Activated T-cell treated with anti-CD3 and anti-CD28 coated beads, Interleukin-2, amount 50 U/mL, for 72 hours (primary cell): ENCODE data around the gene EEF1AKMT2. TPM values are rescaled to one million over a fixed set of nuclear protein-coding genes. Genes with fewer than 3 reads are reported as not detected.
"Not testable (repeated sequence)": the region's sequence is repeated elsewhere in the genome, so short reads cannot be mapped to it uniquely, and the experiment has no call there.

Source experiments
- ATAC-seq, 2 donors: fragments of 150-1000 bp; cut with Tn5 transposase; replicated peaks in 1 of 2; 2 replicates each; pipeline ENCODE4 v1.10.0; 2021; ENCODE audit warnings: moderate library complexity in 2 of 2, mild to moderate bottlenecking in 1 of 2
- DNase-seq, 2 donors: peaks; one replicate each; pipeline ENCODE4 v3.0.0; 2021 to 2022; ENCODE audit warnings: mixed read lengths in 1 of 2
- H3K27ac Mint-ChIP-seq: one replicate; pipeline ENCODE4 v1.8.0; 2022; ENCODE audit warnings: mild to moderate bottlenecking, moderate library complexity, mixed read lengths
- H3K27me3 Mint-ChIP-seq: one replicate; pipeline ENCODE4 v1.8.0; 2022; ENCODE audit warnings: low read depth, mixed read lengths
- H3K36me3 Mint-ChIP-seq, 2 donors: one replicate each; pipeline ENCODE4 v1.8.0; 2022; ENCODE audit warnings: mixed read lengths in 2 of 2, mild to moderate bottlenecking in 1 of 2; ENCODE audit not compliant: insufficient read depth in 2 of 2
- H3K4me1 Mint-ChIP-seq: one replicate; pipeline ENCODE4 v1.8.0; 2022; ENCODE audit warnings: low read depth, mixed read lengths
- H3K4me3 Mint-ChIP-seq, 2 donors: one replicate each; pipeline ENCODE4 v1.8.0; 2022; ENCODE audit warnings: mild to moderate bottlenecking in 2 of 2, mixed read lengths in 2 of 2, moderate library complexity in 2 of 2
- H3K9me3 Mint-ChIP-seq, 2 donors: one replicate each; pipeline ENCODE4 v1.8.0; 2022; ENCODE audit warnings: mixed read lengths in 2 of 2
- total RNA-seq, 2 donors: library from RNA; stranded (reverse); gene quantifications; one replicate each; pipeline ENCODE4 v1.2.3, GENCODE V29; 2022

The EEF1AKMT2 gene
- total RNA-seq = 10 to 100 TPM; 25.4 to 29.4 TPM

DNA sequence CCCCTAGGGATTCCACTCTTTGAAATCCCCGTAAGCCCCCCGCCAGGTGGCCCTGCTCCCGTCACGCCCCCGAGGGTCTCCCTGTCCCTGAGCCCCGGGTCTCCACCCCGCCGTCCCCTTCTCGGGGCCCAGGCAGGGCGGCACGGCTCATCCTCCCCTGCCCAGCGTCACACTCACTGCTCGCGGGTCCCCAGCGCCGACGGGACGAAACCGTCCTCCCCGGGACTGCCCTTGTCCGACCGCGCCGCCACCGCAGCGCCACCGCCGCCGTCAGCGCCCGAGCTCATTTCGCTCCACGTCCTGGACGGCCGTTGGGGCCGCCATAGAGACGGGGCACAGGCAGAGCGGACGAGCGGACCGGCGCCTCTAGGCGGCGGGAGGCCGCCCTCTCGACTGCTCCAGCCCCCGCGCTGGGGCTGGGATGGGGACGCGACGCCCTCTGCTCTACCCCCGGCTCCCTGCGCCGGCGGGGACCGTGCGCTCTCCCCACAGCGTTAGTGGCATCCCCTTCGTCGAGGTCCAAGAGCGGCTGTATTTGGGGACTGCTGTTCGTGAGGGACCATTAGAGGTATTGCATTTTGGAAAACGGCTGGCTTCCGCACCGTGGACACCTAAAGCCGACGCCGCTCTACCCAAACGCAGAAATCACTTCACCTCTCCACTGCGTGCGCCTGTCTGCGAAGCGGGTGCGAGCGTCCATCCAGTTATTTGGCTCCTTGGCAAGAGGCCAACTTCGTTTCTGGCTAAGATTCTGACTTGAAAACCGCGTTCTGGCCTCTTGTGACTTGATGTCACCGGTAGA lies at the start of gene EEF1AKMT2:
Gene EEF1AKMT2 (minus strand): TSS at position 341 of the 802 bp plus-strand sequence. CDS start 54 bp downstream, at position 287.
- Mint-ChIP-seq H3K4me3 (peak within 1 kb of the TSS; percentile 90 to 100), H3K36me3 (peaks cover 6 to 17% of the 10 kb centered on the region in 2 donors), H3K27ac (peak within 1 kb of the TSS; percentile 96), H3K9me3 (no peaks in the 10 kb centered on the region), H3K4me1 (peaks cover 29% of the 10 kb centered on the region), H3K27me3 (no peaks in the 10 kb centered on the region)
- ATAC-seq (peak; percentile 98 to 99), DNase-seq (peak; percentile 90 to 91)

DNA sequence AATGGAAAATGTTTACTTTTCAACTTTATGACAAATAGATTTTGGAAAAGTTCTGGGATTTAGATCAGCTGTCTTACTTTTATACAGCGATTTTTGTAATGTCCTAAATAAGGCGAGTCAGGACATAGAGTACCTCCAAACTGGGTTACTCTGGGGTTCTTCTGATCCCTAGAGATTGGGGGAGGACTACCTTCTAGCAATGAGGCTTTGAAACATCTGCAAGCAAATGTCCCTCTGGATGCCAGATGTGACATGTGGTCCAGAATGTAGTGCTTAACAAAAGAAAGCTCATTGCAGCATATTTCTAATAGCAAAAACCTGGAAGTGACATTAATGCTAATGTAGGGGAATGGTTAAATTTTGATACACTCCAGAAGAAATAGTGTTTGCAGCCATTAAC lies 46.0 kb upstream of the EEF1AKMT2 start:
- H3K9me3 Mint-ChIP-seq = no peaks in the 10 kb centered on the region

DNA sequence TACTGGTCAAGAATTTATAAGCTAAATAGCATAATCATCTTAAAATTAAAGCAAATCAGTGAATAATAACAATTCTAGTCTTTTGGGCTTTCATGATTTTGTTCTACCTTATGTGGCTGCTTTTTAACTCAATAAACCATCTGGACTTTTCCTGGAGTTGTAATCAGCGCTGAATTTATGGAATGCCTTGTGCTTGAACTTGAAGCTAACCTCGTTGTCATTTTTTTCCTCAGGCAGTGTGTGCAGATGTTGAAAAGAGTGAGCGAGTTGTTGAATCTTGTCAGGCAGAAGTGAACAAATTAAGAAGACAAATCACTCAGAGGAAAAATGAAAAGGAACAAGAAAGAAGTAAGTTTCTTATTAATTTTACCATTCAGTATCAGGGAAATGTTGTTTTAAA lies 39.4 kb upstream of the EEF1AKMT2 start:
- DNase-seq = no peak
- no peaks in the 10 kb centered on the region for H3K27me3 Mint-ChIP-seq
- H3K4me1 Mint-ChIP-seq = no peaks in the 10 kb centered on the region
- H3K27ac Mint-ChIP-seq = peak overlapping the region; percentile 1
- no peak overlapping the region for H3K4me3 Mint-ChIP-seq
- ATAC-seq = no peak
- H3K9me3 Mint-ChIP-seq = no peaks in the 10 kb centered on the region
- H3K36me3 Mint-ChIP-seq = peaks cover 3 to 10% of the 10 kb centered on the region in 2 donors

More for the DNA sequence above, 46.0 kb upstream of the EEF1AKMT2 start:
- H3K27me3 Mint-ChIP-seq = no peaks in the 10 kb centered on the region
- DNase-seq = no peak
- ATAC-seq = no peak
- no peaks in the 10 kb centered on the region for H3K4me1 Mint-ChIP-seq
- no peak overlapping the region for H3K27ac Mint-ChIP-seq
- H3K36me3 Mint-ChIP-seq = peaks cover 0 to 5% of the 10 kb centered on the region in 2 donors
- H3K4me3 Mint-ChIP-seq = no peak overlapping the region

DNA sequence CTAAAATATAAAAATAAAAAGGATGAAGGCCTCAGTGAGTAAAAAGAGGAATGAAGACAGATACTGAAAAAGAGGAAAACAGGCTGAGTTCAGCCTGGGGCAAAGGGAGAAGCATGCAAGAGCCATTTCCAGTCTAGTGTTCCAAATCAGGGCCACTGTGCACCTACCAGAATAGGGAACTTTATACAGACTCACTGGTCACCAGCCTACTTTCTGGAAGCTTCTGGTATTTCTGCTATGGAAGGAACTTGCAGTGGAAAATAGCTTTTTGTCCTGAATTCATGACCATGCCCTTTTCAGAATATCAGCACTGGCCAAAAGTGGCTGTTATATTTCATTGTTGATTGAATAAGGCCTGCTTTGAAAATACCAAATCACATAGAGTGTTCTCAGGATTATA lies 38.8 kb upstream of the EEF1AKMT2 start:
- ATAC-seq = no peak
- Mint-ChIP-seq H3K36me3 (peaks cover 3 to 10% of the 10 kb centered on the region in 2 donors), H3K4me3 (no peak overlapping the region), H3K9me3 (no peaks in the 10 kb centered on the region), H3K4me1 (no peaks in the 10 kb centered on the region), H3K27ac (peak overlapping the region; percentile 64), H3K27me3 (no peaks in the 10 kb centered on the region)
- no peak for DNase-seq

DNA sequence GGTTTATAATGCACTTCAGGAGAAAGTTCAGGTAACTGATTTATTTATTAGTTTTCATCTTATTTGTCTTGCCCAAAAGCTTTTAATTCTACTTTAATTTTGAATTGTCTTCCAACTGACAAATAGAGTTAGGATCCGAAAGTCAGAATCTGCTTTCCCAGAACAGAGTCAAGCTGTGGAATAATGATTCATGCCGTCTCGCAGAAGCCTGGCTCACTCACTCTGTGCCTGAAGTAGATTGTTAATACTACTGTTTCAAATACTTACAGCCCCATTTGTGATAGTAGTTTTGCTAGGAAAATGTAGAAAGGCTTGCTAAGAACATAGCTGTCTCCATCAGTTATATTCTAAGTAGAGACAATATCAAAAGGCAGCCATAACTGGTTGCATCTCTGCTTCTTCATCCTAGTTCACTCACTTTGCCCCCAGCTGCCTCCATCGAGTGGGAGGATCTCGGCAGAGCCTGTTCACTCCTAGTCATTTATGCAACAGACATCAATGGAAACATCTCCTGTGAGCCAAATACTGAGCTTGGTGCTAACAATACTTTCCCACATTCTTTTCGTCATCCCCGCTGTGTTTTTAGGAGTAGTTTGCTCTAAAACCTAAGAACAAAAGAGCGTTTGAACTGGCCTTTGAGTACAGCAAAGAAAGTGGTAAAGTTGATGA lies 37.9 kb upstream of the EEF1AKMT2 start:
- no peak overlapping the region for H3K4me3 Mint-ChIP-seq
- H3K36me3 Mint-ChIP-seq = peaks cover 3 to 10% of the 10 kb centered on the region in 2 donors
- H3K9me3 Mint-ChIP-seq = no peaks in the 10 kb centered on the region
- ATAC-seq (no peak), DNase-seq (no peak)
- peak overlapping the region; percentile 33 for H3K27ac Mint-ChIP-seq
- no peaks in the 10 kb centered on the region for H3K4me1 Mint-ChIP-seq
- no peaks in the 10 kb centered on the region for H3K27me3 Mint-ChIP-seq

DNA sequence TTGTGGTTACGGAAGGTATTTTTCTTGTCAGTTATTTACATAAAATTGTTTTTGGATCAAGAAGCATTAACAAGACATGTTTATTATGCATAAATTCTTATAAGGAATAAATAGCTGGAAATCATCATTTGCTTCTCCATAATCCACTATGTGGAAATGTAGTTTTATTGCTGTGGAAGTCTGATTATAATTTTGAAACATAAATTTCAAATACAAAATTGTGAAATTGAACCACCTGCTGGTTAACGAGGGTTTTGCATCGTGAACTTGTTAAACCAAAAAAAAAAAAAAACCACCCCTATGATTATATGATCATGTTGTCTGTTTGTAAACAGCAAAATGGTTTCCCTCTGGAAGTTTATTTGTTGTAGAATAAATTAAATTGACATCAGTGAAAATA lies 35.8 kb upstream of the EEF1AKMT2 start:
- no peak for ATAC-seq
- Mint-ChIP-seq H3K4me3 (no peak overlapping the region), H3K27me3 (no peaks in the 10 kb centered on the region), H3K27ac (no peak overlapping the region), H3K4me1 (no peaks in the 10 kb centered on the region), H3K36me3 (peaks cover 3 to 10% of the 10 kb centered on the region in 2 donors), H3K9me3 (no peaks in the 10 kb centered on the region)
- DNase-seq = peak in 1 of 2 donors; percentile 6

DNA sequence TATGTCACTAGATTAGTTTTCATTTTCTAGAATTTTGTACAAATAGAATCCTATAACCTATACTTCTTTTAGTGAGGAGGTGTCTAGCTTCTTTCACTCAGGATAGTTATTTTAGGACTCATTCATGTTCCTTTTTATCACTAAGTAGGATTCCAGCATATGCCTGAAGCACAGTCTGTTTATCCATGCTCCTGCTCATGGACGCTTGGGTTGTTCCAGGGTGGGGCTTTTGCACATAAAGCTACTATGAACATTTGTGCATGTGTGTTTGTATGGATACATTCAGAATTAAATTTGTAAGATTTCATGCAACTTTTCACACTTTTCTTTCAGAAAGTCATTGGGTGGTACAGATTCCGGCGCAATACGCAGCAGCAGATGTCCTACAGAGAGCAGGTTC lies 34.6 kb upstream of the EEF1AKMT2 start:
- Mint-ChIP-seq H3K4me1 (no peaks in the 10 kb centered on the region), H3K27me3 (no peaks in the 10 kb centered on the region), H3K36me3 (peaks cover 3 to 4% of the 10 kb centered on the region in 2 donors), H3K4me3 (no peak overlapping the region), H3K9me3 (no peaks in the 10 kb centered on the region), H3K27ac (no peak overlapping the region)
- ATAC-seq = no peak
- DNase-seq = no peak

DNA sequence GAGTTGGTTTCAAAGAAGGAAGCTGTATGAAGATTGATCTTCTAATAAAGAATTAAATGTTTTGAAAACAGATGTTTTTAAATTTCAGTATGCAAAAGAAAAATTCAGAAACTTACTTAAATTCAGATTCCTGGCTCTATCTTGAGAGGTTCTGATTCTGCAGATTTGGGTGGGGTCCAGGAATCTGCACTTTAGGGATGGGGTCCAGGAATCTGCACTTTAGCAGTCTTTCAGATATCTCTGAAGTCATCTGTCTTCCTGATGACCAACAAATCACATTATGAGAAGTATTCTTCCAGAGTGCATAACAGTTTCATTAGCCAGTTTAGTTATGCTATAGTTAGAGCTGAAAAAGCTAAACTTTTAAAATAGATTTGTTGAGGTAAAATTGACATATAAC lies 34.0 kb upstream of the EEF1AKMT2 start:
- H3K4me1 Mint-ChIP-seq = no peaks in the 10 kb centered on the region
- DNase-seq (no peak), ATAC-seq (no peak)
- no peaks in the 10 kb centered on the region for H3K9me3 Mint-ChIP-seq
- H3K27me3 Mint-ChIP-seq = no peaks in the 10 kb centered on the region
- H3K4me3 Mint-ChIP-seq = no peak overlapping the region
- no peak overlapping the region for H3K27ac Mint-ChIP-seq
- peaks cover 3 to 4% of the 10 kb centered on the region in 2 donors for H3K36me3 Mint-ChIP-seq

DNA sequence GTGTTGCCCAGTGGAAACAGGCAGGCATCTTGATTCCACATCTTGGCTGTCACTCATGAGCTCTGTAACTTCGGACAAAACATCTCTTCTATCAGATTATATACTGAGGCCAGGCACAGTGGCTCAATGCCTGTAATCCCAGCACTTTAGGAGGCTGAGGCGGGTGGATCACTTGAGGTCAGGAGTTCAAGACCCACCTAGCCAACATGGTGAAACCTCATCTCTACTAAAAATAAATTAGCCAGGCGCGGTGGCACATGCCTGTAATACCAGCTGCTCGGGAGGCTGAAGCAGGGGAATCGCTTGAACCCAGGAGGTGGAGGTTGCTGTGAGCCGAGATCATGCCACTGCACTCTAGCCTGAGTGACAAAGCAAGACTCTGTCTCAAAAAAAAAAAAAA lies 33.2 kb upstream of the EEF1AKMT2 start:
- H3K27ac Mint-ChIP-seq, ATAC-seq, H3K9me3 Mint-ChIP-seq, H3K4me1 Mint-ChIP-seq, DNase-seq, H3K27me3 Mint-ChIP-seq, H3K4me3 Mint-ChIP-seq, H3K36me3 Mint-ChIP-seq: not testable (repeated sequence)

DNA sequence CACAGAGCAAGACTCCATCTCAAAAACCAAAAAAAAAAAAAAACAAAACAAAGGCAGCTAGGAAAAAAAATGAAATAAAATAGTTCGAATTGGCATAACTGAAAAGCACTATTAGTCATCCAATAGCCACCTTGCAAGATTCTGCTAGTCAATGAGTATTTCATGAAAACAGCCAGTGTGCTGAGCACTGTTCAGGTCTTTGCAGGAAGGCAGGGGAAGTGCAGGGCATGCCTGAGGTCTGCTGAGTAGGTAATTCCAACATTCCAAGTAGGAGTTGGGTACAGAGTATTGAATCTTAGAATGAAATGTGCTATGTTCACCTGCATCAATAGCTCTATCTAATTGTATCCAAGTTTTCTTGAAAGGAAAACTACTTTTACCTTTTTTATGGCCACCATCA lies 32.8 kb upstream of the EEF1AKMT2 start:
- no peak overlapping the region for H3K27ac Mint-ChIP-seq
- ATAC-seq (no peak), DNase-seq (no peak)
- H3K27me3 Mint-ChIP-seq = no peaks in the 10 kb centered on the region
- no peaks in the 10 kb centered on the region for H3K9me3 Mint-ChIP-seq
- H3K4me1 Mint-ChIP-seq = no peaks in the 10 kb centered on the region
- H3K4me3 Mint-ChIP-seq = no peak overlapping the region
- H3K36me3 Mint-ChIP-seq = peaks cover 0 to 5% of the 10 kb centered on the region in 2 donors

DNA sequence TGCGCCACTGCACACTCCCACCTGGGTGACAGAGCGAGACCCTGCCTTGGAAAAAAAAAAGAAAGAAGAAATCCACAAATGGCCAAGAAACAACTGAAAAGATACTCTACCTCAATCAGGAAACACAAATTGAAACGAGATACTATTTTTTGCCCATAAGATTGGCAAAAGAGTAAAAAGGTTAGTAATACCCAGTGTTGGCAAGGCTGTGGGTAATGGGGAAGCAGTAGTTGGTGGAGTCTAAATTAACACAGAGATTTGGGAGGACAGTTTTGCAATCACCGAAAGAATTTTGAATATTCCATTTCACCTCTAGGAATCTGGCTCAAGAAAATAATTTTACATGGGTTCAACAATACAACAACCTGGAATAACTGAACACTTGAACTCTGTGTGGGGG lies 29.8 kb upstream of the EEF1AKMT2 start:
- Mint-ChIP-seq H3K27me3 (no peaks in the 10 kb centered on the region), H3K4me1 (no peaks in the 10 kb centered on the region), H3K27ac (peak overlapping the region; percentile 10), H3K36me3 (peaks cover 0 to 4% of the 10 kb centered on the region in 2 donors), H3K9me3 (no peaks in the 10 kb centered on the region), H3K4me3 (no peak overlapping the region)
- no peak for ATAC-seq
- no peak for DNase-seq

DNA sequence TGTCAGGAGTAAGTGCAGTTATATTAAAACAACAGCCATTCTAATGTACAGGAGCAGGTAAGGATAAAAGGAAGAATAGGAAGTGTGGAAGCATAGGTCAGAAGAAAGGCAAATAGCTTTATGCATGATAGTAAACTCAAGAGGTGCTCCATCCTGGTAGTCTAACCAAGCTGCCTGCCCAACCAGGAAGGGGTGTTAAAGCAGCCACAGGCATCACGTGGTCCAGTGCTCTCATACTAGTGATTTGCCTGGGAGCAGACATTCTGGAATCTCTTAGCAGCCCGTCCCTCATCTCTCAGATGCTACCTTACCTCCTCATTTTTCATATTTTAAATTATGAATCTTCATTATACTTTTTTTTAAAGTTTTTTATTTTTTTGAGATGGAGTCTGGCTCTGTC lies 28.4 kb upstream of the EEF1AKMT2 start:
- Mint-ChIP-seq H3K27me3 (no peaks in the 10 kb centered on the region), H3K9me3 (no peaks in the 10 kb centered on the region), H3K4me3 (no peak overlapping the region), H3K4me1 (no peaks in the 10 kb centered on the region), H3K36me3 (peaks cover 0 to 6% of the 10 kb centered on the region in 2 donors), H3K27ac (no peak overlapping the region)
- DNase-seq (no peak), ATAC-seq (no peak)

DNA sequence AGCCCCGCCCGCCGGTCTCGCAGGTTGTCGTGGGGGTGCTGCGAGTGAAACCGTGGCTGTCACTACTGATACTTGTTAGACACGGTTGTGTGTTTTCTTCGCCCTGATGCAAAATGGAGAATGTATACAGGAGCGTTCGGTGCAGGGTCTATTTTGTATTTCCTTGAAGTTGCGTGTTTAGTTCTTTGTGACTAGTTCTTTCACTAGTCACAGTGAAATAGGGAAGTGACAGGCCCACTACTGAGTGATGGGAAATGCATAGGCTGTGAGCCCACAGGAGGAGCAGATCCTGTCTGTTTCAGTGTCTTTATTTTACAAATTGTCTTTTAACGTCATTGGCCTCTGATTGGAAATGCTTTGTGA lies 10.6 kb upstream of the EEF1AKMT2 start:
- ATAC-seq = peak; percentile 38 to 54

More for the DNA sequence above, 10.6 kb upstream of the EEF1AKMT2 start:
- H3K4me3 Mint-ChIP-seq = peak overlapping the region; percentile 91 to 92
- H3K36me3 Mint-ChIP-seq = no peaks in the 10 kb centered on the region
- H3K27me3 Mint-ChIP-seq = peaks cover 6% of the 10 kb centered on the region
- peak overlapping the region; percentile 92 for H3K27ac Mint-ChIP-seq
- H3K4me1 Mint-ChIP-seq = peaks cover 19% of the 10 kb centered on the region
- H3K9me3 Mint-ChIP-seq = no peaks in the 10 kb centered on the region
- DNase-seq = peak; percentile 16 to 29
